HAP-1 (cell line): ENCODE results near the gene ADCY5.

Experiments
- DNase-seq, 2 experiments: peaks; one replicate each; pipeline ENCODE4 v3.0.0-alpha.2; 2016 to 2020; ENCODE audit warnings: low spot score in 2 of 2
- H3K27me3 ChIP-seq: fragments of 250-450 bp; sonication (Bioruptor Pico); 2 replicates; pipeline ENCODE4 v1.5.1; 2020; ENCODE audit warnings: low read depth, mild to moderate bottlenecking, moderate library complexity
- H3K36me3 ChIP-seq: fragments of 250-450 bp; sonication (Bioruptor Pico); replicated peaks from 2 replicates; pipeline ENCODE4 v1.5.1; 2020; ENCODE audit warnings: mild to moderate bottlenecking
- H3K4me1 ChIP-seq: fragments of 250-450 bp; sonication (Bioruptor Pico); 2 replicates; pipeline ENCODE4 v1.5.1; 2020; ENCODE audit warnings: mild to moderate bottlenecking
- H3K4me3 ChIP-seq: fragments of 250-450 bp; sonication (Bioruptor Pico); 2 replicates; pipeline ENCODE4 v1.5.1; 2020; ENCODE audit warnings: mild to moderate bottlenecking, moderate library complexity
- H3K9me3 ChIP-seq: fragments of 250-450 bp; sonication (Bioruptor Pico); 2 replicates; pipeline ENCODE4 v1.5.1; 2020; ENCODE audit warnings: mild to moderate bottlenecking, moderate library complexity
- in situ Hi-C: fragments of 300-500 bp; cut with MboI; formaldehyde crosslinking; loops from 3 replicates; pipeline ENCODE4 v1.14.3; 2020; ENCODE audit warnings: low sequenced_read_pairs, inconsistent platforms, mixed read lengths

ADCY5 gene

DNA sequence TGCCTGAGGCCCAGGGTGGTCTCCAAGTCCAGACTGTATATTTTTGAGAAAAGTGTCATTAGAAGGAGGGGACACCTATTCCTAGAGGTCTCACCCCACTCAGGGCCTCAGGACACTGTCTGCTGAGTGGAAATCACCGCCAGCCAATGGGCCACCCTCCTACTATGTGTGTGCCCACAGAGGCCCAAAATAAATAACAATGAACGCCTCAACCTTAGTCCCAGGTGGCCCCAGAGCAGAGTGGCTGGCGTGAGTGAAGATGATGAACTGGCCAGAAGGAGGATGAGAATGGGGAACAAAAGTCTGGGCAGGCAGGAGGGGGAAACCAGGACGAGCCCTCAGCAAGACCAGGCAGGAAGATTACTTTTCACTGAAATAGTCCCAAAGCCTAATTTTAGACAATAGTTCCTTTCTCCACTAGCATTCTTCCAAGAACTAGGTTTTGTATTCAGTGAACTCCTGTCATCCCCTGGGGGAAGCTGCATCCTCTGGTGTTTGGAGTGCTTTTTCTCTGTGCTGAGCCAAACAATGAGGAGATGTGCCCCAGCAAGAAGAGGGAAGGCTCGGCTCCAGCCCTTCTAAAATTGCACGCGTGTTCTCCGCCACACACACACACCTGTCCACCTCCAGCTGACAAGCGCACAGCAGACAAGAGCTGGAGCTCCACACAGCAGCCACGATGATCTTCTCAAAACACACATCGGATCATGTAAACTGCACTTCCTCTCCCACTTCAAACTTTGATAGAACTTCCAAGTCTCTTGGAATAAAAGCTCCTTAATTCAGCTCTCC, 72.2 kb downstream of the ADCY5 start:
- Histone ChIP-seq H3K27me3 (no peaks in the 10 kb centered on the region), H3K4me1 (no peaks in the 10 kb centered on the region), H3K4me3 (no peak overlapping the region), H3K9me3 (no peaks in the 10 kb centered on the region), H3K36me3 (no peaks in the 10 kb centered on the region)
- DNase-seq, result no peak
- in situ Hi-C loops, result no loop called here

DNA sequence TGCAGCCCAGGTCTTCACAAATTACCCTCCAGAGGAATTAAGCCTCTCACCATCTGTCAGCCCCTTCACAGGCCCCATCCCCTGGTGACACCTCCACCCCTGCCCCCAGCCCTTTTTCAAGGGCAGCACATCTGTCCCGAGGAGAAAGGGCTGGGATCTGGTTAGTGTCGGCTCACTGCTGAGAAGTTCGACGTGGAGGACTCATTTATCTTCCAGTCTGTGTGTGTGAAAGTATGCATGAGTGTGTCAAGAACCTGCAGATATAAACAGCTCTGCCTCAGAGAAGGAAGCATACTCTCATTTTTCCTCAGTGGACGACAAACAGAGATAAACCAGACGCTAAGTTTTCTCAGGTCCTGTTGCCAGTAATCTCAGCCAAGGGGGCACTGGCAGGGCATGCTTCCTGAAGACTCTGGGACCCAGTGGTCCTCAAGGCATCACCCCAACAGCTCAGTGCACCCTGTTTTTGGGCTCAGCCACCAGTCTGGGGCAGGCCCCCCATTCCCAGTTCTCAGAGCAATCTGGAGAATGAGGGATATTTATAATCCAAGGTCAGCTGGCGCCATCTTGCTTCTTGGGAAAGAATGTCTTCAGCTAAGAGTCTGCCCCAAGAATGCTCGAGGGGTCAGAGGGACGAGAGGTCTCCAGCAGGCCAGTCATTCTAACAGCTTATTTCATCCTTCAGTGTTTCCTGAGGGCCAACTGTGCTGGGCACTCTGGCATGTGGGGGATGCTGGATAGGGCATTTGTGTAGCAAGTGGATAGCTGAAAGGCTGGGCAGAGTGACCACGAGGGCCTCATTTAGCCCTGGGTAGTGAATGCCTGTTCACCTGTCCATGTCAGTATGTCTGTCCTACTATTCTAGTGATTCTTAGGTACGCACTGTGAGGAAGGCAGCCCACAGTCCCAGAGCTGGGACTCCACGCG, 73.6 kb downstream of the ADCY5 start:
- Histone ChIP-seq H3K36me3 (no peaks in the 10 kb centered on the region), H3K9me3 (no peaks in the 10 kb centered on the region), H3K4me3 (no peak overlapping the region), H3K27me3 (no peaks in the 10 kb centered on the region), H3K4me1 (no peaks in the 10 kb centered on the region)
- DNase-seq, result no peak
- in situ Hi-C loops, result no loop called here

DNA sequence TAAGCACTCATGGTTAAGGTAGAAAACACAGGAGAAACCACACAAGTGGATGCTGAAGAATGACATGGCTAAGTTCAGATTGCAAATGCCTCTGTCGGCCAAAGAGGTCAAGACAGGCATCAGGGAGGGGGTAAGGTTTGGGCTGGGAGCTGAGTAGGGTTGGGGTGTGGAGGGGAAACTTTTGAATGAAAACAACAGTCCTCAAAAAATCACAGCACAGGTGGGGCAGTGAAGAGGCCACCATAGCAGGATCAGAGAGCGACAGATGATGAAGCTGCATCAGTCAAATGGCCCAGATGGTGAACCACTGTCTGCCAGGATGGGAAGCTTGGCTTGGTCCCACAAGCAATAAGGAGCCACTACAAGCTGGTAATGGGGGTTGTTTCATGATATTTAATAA, 74.9 kb downstream of the ADCY5 start:
- DNase-seq, result no peak
- in situ Hi-C loops, result no loop called here
- no peaks in the 10 kb centered on the region for H3K27me3 ChIP-seq
- no peaks in the 10 kb centered on the region for H3K9me3 ChIP-seq
- no peaks in the 10 kb centered on the region for H3K4me1 ChIP-seq
- H3K4me3 ChIP-seq, result no peak overlapping the region
- no peaks in the 10 kb centered on the region for H3K36me3 ChIP-seq

DNA sequence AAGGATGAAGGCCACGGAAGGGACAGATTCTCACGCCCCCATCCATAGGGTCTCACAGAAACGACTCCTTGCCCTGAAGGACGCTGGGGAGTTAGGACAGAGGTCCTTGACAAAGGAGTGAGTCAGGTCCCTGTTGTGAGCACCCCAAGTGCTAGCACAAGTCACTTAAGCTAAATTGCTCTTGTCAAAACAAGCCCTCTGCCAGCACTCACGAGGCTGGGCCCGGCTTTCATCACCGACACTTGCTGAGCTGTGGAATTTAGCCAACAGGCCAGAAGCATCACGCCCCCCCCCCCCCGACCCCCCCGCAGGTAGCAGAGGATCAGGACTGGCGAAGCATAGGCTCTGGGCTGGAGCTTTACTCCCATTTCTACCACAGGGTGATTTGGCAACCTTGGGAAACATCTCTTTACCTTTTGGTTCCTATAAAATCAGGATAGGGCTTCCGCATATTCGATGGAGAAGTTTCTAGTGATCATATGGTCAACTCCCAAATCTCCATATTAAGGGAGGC, 75.4 kb downstream of the ADCY5 start:
- in situ Hi-C loops, result no loop called here

DNA sequence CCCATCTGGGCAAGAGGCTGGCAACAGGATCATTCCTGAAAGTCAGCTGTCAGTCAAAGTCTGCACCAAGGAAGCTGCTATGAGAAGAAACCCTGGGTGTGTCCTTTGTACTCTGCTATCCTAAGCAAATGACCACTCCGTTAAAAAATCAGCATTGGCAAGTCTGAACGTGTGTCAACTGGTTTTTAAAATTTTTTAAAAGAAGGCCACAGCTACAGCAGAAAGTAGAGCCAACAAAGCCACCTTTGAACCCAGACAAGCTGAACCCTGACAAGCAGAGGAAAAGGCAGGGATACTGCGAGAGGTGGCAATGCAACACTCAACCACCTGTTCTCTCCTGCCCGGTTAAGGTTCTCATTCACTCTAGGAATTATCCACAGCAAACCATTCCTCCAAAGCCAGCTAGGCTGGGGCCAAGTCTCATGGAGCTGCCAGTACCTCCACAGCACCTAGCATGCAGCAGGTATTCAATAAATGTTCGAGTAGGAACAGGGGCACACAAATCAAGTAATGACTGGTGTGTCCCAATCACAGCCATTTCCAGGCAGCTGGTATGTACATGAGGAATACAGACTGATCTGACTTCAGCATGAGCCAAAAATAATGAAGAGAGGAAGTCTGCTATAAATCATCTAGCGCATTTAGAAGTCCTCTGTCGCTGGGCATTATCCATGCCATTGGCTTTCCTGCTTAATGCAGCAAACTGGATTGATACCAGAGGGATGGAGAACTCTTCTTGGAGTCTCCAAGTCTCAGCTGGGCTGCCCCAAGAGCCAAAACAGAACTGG, 76.0 kb downstream of the ADCY5 start:
- no peaks in the 10 kb centered on the region for H3K27me3 ChIP-seq
- no peaks in the 10 kb centered on the region for H3K9me3 ChIP-seq
- in situ Hi-C loops, result no loop called here
- H3K36me3 ChIP-seq, result no peaks in the 10 kb centered on the region
- H3K4me3 ChIP-seq, result no peak overlapping the region
- H3K4me1 ChIP-seq, result no peaks in the 10 kb centered on the region
- no peak for DNase-seq

More for the DNA sequence above, 75.4 kb downstream of the ADCY5 start:
- Histone ChIP-seq H3K9me3 (no peaks in the 10 kb centered on the region), H3K36me3 (no peaks in the 10 kb centered on the region), H3K27me3 (no peaks in the 10 kb centered on the region), H3K4me1 (no peaks in the 10 kb centered on the region), H3K4me3 (no peak overlapping the region)
- no peak for DNase-seq

DNA sequence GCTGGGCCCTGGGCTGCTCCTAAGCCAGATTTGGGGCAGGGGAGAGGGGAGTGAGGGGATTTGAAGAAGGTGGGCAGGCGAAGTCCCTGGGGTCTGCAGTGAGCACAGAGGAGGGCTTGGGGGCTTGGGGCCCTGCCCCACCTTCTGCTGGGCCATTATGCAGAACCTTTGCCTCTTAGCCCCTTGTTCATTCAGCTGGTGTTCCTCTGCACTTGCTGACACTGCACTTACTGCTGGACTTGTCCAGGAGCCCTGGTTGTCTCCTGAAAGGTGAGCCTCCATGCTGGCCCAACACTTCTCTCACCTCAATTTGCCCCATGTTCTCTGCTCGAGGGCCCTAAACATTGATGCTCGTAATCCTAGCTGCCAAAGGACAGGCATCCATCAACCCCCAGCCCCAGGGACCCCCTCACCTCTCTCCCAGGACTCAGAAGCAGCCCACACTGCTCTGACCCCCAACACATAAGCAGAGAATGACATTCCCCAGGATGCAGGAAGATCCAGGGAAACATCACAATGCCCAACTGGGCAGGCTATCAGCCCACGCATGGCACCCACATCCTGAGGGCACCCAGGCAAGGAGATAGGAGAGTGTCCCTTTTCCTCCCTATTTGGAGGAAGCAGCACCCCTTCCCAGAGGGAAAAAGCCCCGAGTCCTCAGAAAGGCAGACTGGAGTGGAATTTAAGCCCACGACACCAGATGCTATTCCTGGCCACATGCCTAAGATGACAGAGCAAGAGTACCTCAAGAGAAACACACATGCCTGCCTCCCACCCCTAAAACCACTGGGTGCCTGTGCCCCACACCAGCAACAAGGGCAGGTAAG, 76.8 kb downstream of the ADCY5 start:
- no peaks in the 10 kb centered on the region for H3K27me3 ChIP-seq
- H3K9me3 ChIP-seq, result no peaks in the 10 kb centered on the region
- H3K4me3 ChIP-seq, result no peak overlapping the region

DNA sequence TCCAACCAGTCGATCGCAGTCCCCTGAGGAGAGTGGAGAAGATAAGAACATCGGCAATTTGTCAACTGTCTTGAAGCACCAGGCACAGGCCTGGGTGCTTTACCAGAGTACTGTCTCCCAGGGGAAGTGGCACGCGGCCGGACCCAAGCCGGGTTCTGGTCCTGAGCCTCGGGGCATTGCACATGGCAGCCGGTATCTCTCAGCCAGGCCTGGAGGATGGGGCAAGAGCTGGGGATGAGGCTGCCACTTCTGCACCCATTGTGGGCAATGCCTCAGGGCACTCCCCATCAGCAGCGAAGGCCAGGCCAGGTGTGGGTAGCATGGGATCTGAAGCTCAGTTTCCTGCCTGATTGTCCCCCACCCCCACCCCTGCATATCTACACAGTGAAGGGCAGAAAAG, 77.5 kb downstream of the ADCY5 start:
- no peaks in the 10 kb centered on the region for H3K9me3 ChIP-seq
- in situ Hi-C loops, result no loop called here
- H3K4me3 ChIP-seq, result no peak overlapping the region
- H3K36me3 ChIP-seq, result no peaks in the 10 kb centered on the region
- DNase-seq, result no peak
- no peaks in the 10 kb centered on the region for H3K27me3 ChIP-seq
- H3K4me1 ChIP-seq, result no peaks in the 10 kb centered on the region

More for the DNA sequence above, 76.8 kb downstream of the ADCY5 start:
- H3K4me1 ChIP-seq, result no peaks in the 10 kb centered on the region
- DNase-seq, result no peak
- no peaks in the 10 kb centered on the region for H3K36me3 ChIP-seq
- in situ Hi-C loops, result no loop called here

DNA sequence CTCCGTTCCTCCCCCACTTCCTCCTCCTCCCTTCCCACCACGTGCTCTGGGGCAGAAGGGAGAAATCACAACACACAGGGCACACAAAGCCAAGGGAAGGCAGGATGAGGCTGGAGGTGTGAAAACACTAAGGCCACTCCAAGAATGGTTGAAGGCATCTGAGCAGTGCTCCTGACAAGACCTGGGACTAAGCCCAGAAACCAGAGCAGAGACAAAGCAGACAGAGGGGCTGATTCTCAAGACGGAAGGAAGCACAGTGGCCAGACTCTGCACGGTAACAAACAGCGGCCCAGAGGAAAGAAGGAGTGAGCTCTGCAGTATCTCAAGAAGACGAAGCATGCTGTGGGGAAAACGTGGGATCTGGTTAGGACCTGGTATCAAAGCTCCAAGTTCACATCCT, 78.1 kb downstream of the ADCY5 start:
- Histone ChIP-seq H3K4me3 (no peak overlapping the region), H3K4me1 (no peaks in the 10 kb centered on the region), H3K9me3 (no peaks in the 10 kb centered on the region), H3K36me3 (no peaks in the 10 kb centered on the region), H3K27me3 (no peaks in the 10 kb centered on the region)
- in situ Hi-C loops, result no loop called here
- DNase-seq, result no peak

DNA sequence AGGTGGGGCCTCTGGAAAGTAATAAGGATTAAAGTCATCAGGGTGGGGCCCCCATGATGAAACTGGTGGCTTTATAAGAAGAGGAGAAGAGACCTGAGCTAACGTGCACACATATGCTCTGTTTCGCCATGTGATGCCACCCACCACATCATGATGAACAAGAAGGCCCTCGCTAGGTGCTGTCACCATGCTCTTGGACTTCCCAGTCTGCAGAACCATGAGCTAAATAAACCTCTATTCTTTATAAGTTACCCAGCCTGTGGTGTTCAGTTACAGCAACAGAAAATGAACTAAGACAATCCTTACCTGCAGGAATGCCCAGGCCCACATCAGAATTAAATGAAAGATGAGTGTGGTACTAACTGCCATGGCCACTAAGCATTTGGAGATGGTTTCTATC, 79.8 kb downstream of the ADCY5 start:
- Histone ChIP-seq H3K9me3 (no peaks in the 10 kb centered on the region), H3K4me1 (no peaks in the 10 kb centered on the region), H3K27me3 (no peaks in the 10 kb centered on the region; the same call in 1 of the 2 replicates), H3K4me3 (no peak overlapping the region), H3K36me3 (no peaks in the 10 kb centered on the region)
- no peak for DNase-seq
- in situ Hi-C loops, result no loop called here

DNA sequence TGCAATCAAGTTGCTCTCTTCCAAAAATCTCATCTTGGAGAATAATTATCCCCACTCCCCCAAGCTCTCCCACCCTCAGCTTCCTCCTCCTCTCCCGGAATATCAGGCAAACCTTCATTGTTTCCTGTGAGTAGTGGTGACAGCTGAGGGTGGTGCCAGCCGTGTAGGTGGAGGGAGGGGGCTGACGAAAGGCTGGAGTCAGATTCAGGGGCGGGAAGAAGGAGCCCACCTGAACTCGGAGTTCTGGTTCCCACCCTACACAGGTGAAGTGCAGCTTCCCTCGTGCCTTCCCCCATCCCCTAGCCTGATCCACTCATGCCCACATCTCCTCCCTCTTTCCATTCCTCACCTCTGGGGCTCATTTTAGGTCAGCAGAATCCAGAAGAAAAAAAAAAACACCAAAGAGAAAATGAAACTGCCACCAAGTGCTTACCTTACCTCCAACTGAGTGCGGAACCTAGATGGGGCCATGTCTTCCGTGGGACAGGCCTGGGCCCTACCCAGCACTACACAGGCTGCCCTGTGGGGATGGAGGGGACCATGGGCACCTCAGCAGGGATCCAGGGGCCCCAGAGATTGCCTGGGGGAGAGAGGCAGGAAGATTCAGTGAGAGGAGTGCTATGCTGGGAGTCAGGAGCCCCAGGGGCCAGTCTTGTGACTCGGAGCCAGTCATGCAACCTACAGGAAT, 81.3 kb downstream of the ADCY5 start:
- in situ Hi-C loops, result no loop called here

DNA sequence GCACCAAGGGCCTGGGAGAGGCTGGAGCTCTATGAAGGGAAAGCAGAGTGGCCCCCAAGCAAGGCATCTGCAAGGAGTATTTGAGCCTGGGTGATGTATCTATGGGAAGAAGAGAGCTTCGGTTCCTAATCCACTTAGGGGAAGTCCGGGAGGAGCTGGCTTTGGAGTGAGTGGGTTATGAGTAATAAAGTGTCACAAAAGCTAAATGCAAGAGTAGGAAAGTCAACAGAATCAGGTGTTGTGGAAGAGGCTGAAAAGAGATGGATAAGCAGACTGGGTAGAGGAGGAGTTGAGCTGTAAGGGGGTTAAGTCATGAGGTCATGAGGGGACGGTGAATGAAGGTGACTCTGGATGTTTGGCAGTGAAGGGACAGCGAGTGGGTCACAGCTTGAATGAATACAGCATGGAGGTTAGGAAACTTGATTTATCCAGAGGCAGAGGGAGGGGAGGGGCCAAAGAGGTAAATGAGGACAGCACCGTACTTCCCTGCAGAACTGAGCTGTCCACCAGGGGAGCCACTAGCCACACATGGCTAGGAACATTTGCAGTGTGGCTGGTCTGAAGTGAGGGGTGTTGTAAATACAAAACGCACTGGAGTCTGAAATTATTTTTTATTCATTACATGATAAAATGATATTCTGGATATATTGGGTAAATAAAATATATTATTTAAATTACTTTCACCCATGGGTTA, 83.3 kb downstream of the ADCY5 start:
- in situ Hi-C loops, result no loop called here
- DNase-seq, result peak; percentile 13 to 64
- Histone ChIP-seq H3K27me3 (peaks cover 3% of the 10 kb centered on the region), H3K4me3 (no peak overlapping the region), H3K4me1 (no peaks in the 10 kb centered on the region), H3K9me3 (no peaks in the 10 kb centered on the region), H3K36me3 (no peaks in the 10 kb centered on the region)

More for the DNA sequence above, 81.3 kb downstream of the ADCY5 start:
- Histone ChIP-seq H3K36me3 (no peaks in the 10 kb centered on the region), H3K27me3 (peaks cover 3% of the 10 kb centered on the region), H3K4me1 (no peaks in the 10 kb centered on the region), H3K9me3 (no peaks in the 10 kb centered on the region), H3K4me3 (no peak overlapping the region)
- no peak for DNase-seq

DNA sequence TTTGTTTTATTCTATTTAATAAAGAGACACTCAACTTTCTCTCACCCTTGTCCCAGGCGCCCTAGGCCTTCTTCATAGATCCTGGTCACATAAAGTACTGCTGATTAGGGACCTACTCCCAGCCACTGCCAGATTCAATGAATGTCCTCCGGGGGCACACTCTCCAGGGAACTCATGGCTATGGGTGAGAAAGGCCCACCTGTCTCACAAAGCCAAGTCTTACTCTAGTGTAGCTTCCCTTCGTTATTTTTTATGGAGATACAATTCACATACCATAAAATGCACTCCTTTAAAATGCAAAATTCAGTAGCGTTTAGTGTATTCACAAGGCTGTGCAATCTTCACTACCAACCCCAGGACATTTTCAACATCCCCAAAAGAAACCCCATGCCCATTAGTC, 87.8 kb downstream of the ADCY5 start:
- no peaks in the 10 kb centered on the region for H3K36me3 ChIP-seq
- no peak overlapping the region for H3K4me3 ChIP-seq
- no peaks in the 10 kb centered on the region for H3K9me3 ChIP-seq
- DNase-seq, result no peak
- H3K4me1 ChIP-seq, result no peaks in the 10 kb centered on the region
- H3K27me3 ChIP-seq, result peaks cover 3% of the 10 kb centered on the region
- in situ Hi-C loops, result no loop called here
